ENCODE data around the gene CNTNAP5. TPM values are rescaled to one million over a fixed set of nuclear protein-coding genes. Genes with fewer than 3 reads are reported as not detected.

CNTNAP5 gene
- total and polyA plus RNA-seq, 2 of the 13 experiments (the other 11 are each of a cell fraction or from before 2014, with no cell fraction given): not detected

DNA sequence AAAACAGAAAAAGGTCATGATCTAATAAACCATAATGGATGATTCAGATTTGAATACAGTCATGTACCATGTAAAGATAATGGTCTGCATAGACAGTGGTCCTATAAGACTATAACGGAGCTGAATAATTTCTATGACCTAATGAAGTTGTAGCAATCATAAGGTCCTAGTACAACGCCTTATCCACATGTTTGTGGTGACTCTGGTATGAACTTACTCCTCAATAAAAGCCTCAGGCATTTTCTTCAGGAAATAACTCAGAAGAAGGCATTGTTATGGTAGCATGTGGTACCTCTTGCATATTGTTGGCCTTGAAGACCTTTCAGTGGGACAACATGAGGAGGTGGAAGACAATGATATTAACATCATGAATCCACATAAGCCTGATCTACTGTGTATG lies 883.3 kb downstream of the CNTNAP5 start:
- no peak for TF ChIP-seq POLR2A (IDR thresholded peaks at IDR 0.05; ENCODE audit: insufficient read depth in 1 of 2, low read depth in 2 of 2, low read length in 2 of 2)
- TF ChIP-seq DMAP1 (CRISPR knock-in tag; IDR thresholded peaks at IDR 0.05): no peak
- TF ChIP-seq ZBTB7B (CRISPR knock-in tag; IDR thresholded peaks at IDR 0.05): no peak
- TF ChIP-seq ZNF839 (CRISPR knock-in tag; IDR thresholded peaks at IDR 0.05; ENCODE audit: borderline replicate concordance): no peak
- no peak for TF ChIP-seq TOE1 (CRISPR knock-in tag; IDR thresholded peaks at IDR 0.05)
- no peak overlapping the region for H3K4me2 ChIP-seq (ENCODE audit: low read depth, low read length)
- no peak overlapping the region for H3K9ac ChIP-seq (ENCODE audit: insufficient read depth, low read depth, low read length)
- no peak for ATAC-seq
- H3K27ac ChIP-seq (ENCODE audit: extremely low read length, insufficient read depth, low read length): no peak overlapping the region
- ChIA-PET CTCF (ENCODE audit: low intra/inter-chr PET ratio, low total read pairs) (no interaction called here), POLR2A (no interaction called here)
- no peaks in the 10 kb centered on the region for H3K27me3 ChIP-seq (ENCODE audit: control insufficient read depth in 1 of 2, insufficient read depth in 2 of 2, low read length in 2 of 2)
- no peak for FAIRE-seq
- intact Hi-C loops (cut with micrococcal nuclease; ENCODE audit: unreplicated experiment) (no loop called here), in situ Hi-C loops (cut with HindIII; ENCODE audit: extremely low pct_ligation_motif_present, low pct_unique_long_range_greater_than_20kb) (no loop called here)
- H2AFZ ChIP-seq (ENCODE audit: low read length): no peak overlapping the region
- DNase-seq (ENCODE audit: low spot score): no peak
- no peaks in the 10 kb centered on the region for H3K9me3 ChIP-seq (ENCODE audit: low read length)
- WGBS (ENCODE audit: low lambda C conversion rate): 6% methylated on average over 2 of the region's 2 CpGs
- BruUV-seq (replicated peaks): no TSS peak
- H3K4me1 ChIP-seq (ENCODE audit: insufficient read depth, low read length): no peaks in the 10 kb centered on the region
- H3K79me2 ChIP-seq (ENCODE audit: insufficient read depth, low read length): no peaks in the 10 kb centered on the region
- H3K4me3 ChIP-seq (replicated peaks in 1 of 3; ENCODE audit: insufficient read depth in 1 of 3, low read depth in 2 of 3, low read length in 3 of 3): no peak overlapping the region
- H3K36me3 ChIP-seq (replicated peaks in 1 of 2; ENCODE audit: control insufficient read depth in 1 of 2, insufficient read depth in 2 of 2, low read length in 2 of 2): no peaks in the 10 kb centered on the region
- no peaks in the 10 kb centered on the region for H4K20me1 ChIP-seq (ENCODE audit: insufficient read depth, low read length)

DNA sequence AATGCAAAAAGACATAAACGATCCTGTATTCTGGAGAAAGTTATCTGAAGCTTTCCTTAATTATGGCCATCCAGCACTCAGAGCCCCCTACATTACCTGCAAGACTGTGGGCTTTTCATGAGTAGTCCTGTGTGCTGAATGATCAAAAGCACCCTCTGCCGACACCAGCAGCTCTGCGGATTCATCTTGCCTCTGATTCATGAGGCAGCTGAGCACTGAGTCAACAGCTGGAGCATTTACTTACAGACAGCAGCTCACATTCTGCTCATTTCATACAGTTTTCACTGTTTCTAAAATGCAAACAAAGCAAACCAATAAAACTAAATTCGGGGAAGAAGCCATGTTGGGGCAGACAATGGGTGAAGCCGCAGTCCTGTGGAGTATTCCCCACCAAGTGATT lies 886.5 kb downstream of the CNTNAP5 start:
- Histone ChIP-seq H3K4me1 (ENCODE audit: insufficient read depth, low read length) (no peaks in the 10 kb centered on the region), H3K27me3 (ENCODE audit: control insufficient read depth in 1 of 2, insufficient read depth in 2 of 2, low read length in 2 of 2) (no peaks in the 10 kb centered on the region), H3K9me3 (ENCODE audit: low read length) (peaks cover 2% of the 10 kb centered on the region; the same call in 1 of the 2 replicates), H3K4me2 (ENCODE audit: low read depth, low read length) (no peak overlapping the region), H2AFZ (ENCODE audit: low read length) (no peak overlapping the region), H3K9ac (ENCODE audit: insufficient read depth, low read depth, low read length) (no peak overlapping the region), H3K27ac (ENCODE audit: extremely low read length, insufficient read depth, low read length) (no peak overlapping the region), H3K79me2 (ENCODE audit: insufficient read depth, low read length) (no peaks in the 10 kb centered on the region), H3K4me3 (replicated peaks in 1 of 3; ENCODE audit: insufficient read depth in 1 of 3, low read depth in 2 of 3, low read length in 3 of 3) (no peak overlapping the region), H3K36me3 (replicated peaks in 1 of 2; ENCODE audit: control insufficient read depth in 1 of 2, insufficient read depth in 2 of 2, low read length in 2 of 2) (no peaks in the 10 kb centered on the region), H4K20me1 (ENCODE audit: insufficient read depth, low read length) (no peaks in the 10 kb centered on the region)
- ATAC-seq (no peak), DNase-seq (ENCODE audit: low spot score) (no peak), FAIRE-seq (no peak)
- in situ Hi-C loops (cut with HindIII; ENCODE audit: extremely low pct_ligation_motif_present, low pct_unique_long_range_greater_than_20kb): no loop called here
- POLR2A ChIA-PET: no interaction called here
- 11% methylated on average over 5 of the region's 5 CpGs for WGBS (ENCODE audit: low lambda C conversion rate)
- CTCF ChIA-PET (ENCODE audit: low intra/inter-chr PET ratio, low total read pairs): no interaction called here
- no TSS peak for BruUV-seq (replicated peaks)
- intact Hi-C loops (cut with micrococcal nuclease; ENCODE audit: unreplicated experiment): no loop called here
- TF ChIP-seq YEATS2 (CRISPR knock-in tag; IDR thresholded peaks at IDR 0.05; ENCODE audit: borderline replicate concordance) (no peak), ZNF44 (CRISPR knock-in tag; IDR thresholded peaks at IDR 0.05) (no peak), ZFP41 (CRISPR knock-in tag; IDR thresholded peaks at IDR 0.05; ENCODE audit: borderline replicate concordance) (no peak), ZNF709 (CRISPR knock-in tag; IDR thresholded peaks at IDR 0.05) (no peak), ZNF615 (CRISPR knock-in tag; IDR thresholded peaks at IDR 0.05; ENCODE audit: borderline replicate concordance) (no peak), ZSCAN31 (CRISPR knock-in tag; IDR thresholded peaks at IDR 0.05; ENCODE audit: low read depth) (no peak), ZBTB21 (CRISPR knock-in tag; IDR thresholded peaks at IDR 0.05) (no peak), LCORL (IDR thresholded peaks at IDR 0.05) (no peak), LCORL (CRISPR knock-in tag; IDR thresholded peaks at IDR 0.05) (no peak)
- TF ChIP-seq, protein P1, sequence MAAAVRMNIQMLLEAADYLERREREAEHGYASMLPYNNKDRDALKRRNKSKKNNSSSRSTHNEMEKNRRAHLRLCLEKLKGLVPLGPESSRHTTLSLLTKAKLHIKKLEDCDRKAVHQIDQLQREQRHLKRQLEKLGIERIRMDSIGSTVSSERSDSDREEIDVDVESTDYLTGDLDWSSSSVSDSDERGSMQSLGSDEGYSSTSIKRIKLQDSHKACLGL (CRISPR knock-in tag; IDR thresholded peaks at IDR 0.05): no peak
- TF ChIP-seq, protein P2, sequence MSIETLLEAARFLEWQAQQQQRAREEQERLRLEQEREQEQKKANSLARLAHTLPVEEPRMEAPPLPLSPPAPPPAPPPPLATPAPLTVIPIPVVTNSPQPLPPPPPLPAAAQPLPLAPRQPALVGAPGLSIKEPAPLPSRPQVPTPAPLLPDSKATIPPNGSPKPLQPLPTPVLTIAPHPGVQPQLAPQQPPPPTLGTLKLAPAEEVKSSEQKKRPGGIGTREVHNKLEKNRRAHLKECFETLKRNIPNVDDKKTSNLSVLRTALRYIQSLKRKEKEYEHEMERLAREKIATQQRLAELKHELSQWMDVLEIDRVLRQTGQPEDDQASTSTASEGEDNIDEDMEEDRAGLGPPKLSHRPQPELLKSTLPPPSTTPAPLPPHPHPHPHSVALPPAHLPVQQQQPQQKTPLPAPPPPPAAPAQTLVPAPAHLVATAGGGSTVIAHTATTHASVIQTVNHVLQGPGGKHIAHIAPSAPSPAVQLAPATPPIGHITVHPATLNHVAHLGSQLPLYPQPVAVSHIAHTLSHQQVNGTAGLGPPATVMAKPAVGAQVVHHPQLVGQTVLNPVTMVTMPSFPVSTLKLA (IDR thresholded peaks at IDR 0.05): no peak
- TF ChIP-seq, protein P3, sequence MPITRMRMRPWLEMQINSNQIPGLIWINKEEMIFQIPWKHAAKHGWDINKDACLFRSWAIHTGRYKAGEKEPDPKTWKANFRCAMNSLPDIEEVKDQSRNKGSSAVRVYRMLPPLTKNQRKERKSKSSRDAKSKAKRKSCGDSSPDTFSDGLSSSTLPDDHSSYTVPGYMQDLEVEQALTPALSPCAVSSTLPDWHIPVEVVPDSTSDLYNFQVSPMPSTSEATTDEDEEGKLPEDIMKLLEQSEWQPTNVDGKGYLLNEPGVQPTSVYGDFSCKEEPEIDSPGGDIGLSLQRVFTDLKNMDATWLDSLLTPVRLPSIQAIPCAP (CRISPR knock-in tag; IDR thresholded peaks at IDR 0.05; ENCODE audit: low read depth): no peak
- TF ChIP-seq, protein P4, sequence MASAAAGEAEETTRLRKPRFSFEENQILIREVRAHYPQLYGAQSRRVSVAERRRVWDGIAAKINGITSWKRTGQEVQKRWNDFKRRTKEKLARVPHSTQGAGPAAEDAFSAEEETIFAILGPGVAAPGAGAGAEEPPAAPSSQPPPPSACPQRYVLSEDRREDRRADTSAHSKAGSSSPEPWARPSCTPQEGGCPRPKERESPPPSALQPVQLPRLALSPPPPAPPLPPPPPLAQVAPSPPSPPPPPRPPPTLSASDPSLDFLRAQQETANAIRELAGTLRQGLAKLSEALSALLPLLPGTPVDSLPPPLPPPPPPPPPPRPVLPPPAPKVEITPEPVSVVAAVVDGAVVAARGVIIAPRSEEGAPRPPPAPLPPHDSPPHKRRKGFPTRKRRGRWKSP (CRISPR knock-in tag; IDR thresholded peaks at IDR 0.05): no peak
